ENCODE data around the gene CRX. TPM values are rescaled to one million over a fixed set of nuclear protein-coding genes. Genes with fewer than 3 reads are reported as not detected.

CRX gene
- total RNA-seq, 2 donors from 2014 or later, result 0.44 to 0.66 TPM

DNA sequence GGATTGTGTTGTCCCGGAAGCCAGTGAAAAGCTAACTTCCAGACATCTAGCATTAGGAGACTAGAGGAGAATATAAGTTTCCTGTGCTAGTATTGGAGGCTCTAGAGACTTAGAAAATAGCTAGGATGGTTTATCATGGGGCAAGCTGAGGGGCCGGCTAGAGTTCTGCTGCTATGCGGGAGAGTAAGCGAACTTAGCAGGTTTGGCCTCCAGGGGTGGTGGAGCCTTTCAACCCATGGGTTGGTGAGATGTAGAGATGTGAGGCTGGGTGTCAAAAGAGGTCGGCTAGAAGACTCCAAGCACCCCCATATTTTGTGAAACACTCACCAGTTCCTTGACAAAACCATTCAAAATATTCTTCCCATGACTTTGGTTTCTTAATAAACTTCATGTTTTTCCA, 60.0 kb downstream of the CRX start:
- Mint-ChIP-seq H3K27me3 (ENCODE audit: insufficient read depth) (no peaks in the 10 kb centered on the region), H3K27ac (no peak overlapping the region), H3K4me3 (no peak overlapping the region), H3K9me3 (peaks cover 5% of the 10 kb centered on the region), H3K4me1 (peaks cover 16% of the 10 kb centered on the region), H3K36me3 (ENCODE audit: low read depth) (no peaks in the 10 kb centered on the region)
- TF ChIP-seq, protein P1, sequence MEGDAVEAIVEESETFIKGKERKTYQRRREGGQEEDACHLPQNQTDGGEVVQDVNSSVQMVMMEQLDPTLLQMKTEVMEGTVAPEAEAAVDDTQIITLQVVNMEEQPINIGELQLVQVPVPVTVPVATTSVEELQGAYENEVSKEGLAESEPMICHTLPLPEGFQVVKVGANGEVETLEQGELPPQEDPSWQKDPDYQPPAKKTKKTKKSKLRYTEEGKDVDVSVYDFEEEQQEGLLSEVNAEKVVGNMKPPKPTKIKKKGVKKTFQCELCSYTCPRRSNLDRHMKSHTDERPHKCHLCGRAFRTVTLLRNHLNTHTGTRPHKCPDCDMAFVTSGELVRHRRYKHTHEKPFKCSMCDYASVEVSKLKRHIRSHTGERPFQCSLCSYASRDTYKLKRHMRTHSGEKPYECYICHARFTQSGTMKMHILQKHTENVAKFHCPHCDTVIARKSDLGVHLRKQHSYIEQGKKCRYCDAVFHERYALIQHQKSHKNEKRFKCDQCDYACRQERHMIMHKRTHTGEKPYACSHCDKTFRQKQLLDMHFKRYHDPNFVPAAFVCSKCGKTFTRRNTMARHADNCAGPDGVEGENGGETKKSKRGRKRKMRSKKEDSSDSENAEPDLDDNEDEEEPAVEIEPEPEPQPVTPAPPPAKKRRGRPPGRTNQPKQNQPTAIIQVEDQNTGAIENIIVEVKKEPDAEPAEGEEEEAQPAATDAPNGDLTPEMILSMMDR (conservative IDR thresholded peaks at IDR 0.05), result peak; percentile 53
- peak; percentile 59 for DNase-seq
- 76 to 100% methylated on average over 1 to 4 of the region's 5 CpGs for WGBS, 2 experiments (ENCODE audit: insufficient coverage in 1 of 2, insufficient read length in 1 of 2)
- no peaks in the 10 kb centered on the region for H3K9me3 ChIP-seq (ENCODE audit: control insufficient read depth, low read length)
- no peaks in the 10 kb centered on the region for H3K27me3 ChIP-seq (ENCODE audit: control insufficient read depth, insufficient read depth, low read length, poor library complexity, severe bottlenecking)
- H3K27ac ChIP-seq (ENCODE audit: low read depth, low read length), result no peak overlapping the region
- H3K4me1 ChIP-seq (ENCODE audit: control insufficient read depth, insufficient read depth, low read length), result no peaks in the 10 kb centered on the region
- H3K36me3 ChIP-seq (ENCODE audit: control insufficient read depth, insufficient read depth, low read length), result no peaks in the 10 kb centered on the region
- H3K4me3 ChIP-seq (ENCODE audit: low read length), result no peak overlapping the region
- no peak overlapping the region for H3K9ac ChIP-seq (ENCODE audit: extremely low read depth, low read length, poor library complexity, severe bottlenecking)

DNA sequence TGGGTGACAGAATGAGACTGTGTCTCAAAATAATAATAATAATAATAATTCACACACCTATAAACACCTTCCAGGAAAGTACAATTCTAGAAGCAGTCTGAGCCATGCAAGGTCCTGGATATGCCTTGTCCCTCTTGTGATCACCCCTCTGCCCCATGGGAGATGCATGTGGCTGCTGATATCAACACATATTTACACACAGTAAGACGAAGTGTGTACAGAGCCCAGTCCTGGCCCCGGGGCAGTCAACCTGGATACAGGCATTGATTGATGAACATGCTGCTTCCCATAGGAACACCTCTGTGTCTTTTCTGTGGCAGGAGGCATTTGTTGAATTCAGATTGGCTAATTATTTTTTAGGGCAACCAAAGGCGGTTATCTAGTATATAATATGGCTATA, 61.2 kb downstream of the CRX start:
- 80 to 94% methylated on average over 2 to 3 of the region's 3 CpGs for WGBS, 2 experiments (ENCODE audit: insufficient coverage in 1 of 2, insufficient read length in 1 of 2)
- H3K4me3 Mint-ChIP-seq, result no peak overlapping the region
- peaks cover 5% of the 10 kb centered on the region for H3K9me3 Mint-ChIP-seq
- H3K4me1 Mint-ChIP-seq, result peaks cover 18% of the 10 kb centered on the region
- H3K36me3 ChIP-seq (ENCODE audit: control insufficient read depth, insufficient read depth, low read length), result no peaks in the 10 kb centered on the region
- no peak overlapping the region for H3K4me3 ChIP-seq (ENCODE audit: low read length)
- TF ChIP-seq, protein P1 (conservative IDR thresholded peaks at IDR 0.05), result no peak
- no peak overlapping the region for H3K27ac ChIP-seq (ENCODE audit: low read depth, low read length)
- H3K9me3 ChIP-seq (ENCODE audit: control insufficient read depth, low read length), result no peaks in the 10 kb centered on the region
- no peak overlapping the region for H3K9ac ChIP-seq (ENCODE audit: extremely low read depth, low read length, poor library complexity, severe bottlenecking)
- DNase-seq, result no peak
- H3K27me3 ChIP-seq (ENCODE audit: control insufficient read depth, insufficient read depth, low read length, poor library complexity, severe bottlenecking), result no peaks in the 10 kb centered on the region
- no peaks in the 10 kb centered on the region for H3K4me1 ChIP-seq (ENCODE audit: control insufficient read depth, insufficient read depth, low read length)
- no peaks in the 10 kb centered on the region for H3K36me3 Mint-ChIP-seq (ENCODE audit: low read depth)
- H3K27ac Mint-ChIP-seq, result no peak overlapping the region
- H3K27me3 Mint-ChIP-seq (ENCODE audit: insufficient read depth), result no peaks in the 10 kb centered on the region

DNA sequence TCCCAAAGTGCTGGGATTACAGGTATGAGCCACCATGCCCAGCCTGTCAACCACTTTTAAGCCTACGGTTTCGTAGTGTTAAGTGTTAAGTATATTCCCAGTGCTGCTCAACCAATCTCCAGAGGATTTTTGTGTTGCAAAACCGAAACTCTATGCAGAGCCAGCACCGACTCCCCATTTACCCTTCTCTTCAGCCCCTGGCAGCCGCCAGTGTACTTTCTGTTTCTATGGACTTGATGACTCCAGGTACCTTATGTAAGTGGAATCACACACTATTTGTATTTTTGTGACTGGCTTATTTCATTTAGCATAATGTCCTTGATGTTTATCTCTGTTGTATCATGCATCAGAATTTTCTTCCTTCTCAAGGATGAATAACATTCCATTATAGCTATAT, 63.3 kb downstream of the CRX start:
- no peaks in the 10 kb centered on the region for H3K4me1 ChIP-seq (ENCODE audit: control insufficient read depth, insufficient read depth, low read length)
- H3K4me3 ChIP-seq (ENCODE audit: low read length), result no peak overlapping the region
- no peak overlapping the region for H3K4me3 Mint-ChIP-seq
- H3K27ac ChIP-seq (ENCODE audit: low read depth, low read length), result no peak overlapping the region
- no peaks in the 10 kb centered on the region for H3K27me3 ChIP-seq (ENCODE audit: control insufficient read depth, insufficient read depth, low read length, poor library complexity, severe bottlenecking)
- TF ChIP-seq, protein P1 (conservative IDR thresholded peaks at IDR 0.05), result no peak
- H3K9me3 ChIP-seq (ENCODE audit: control insufficient read depth, low read length), result no peaks in the 10 kb centered on the region
- no peaks in the 10 kb centered on the region for H3K27me3 Mint-ChIP-seq (ENCODE audit: insufficient read depth)
- peaks cover 18% of the 10 kb centered on the region for H3K4me1 Mint-ChIP-seq
- peaks cover 2% of the 10 kb centered on the region for H3K9me3 Mint-ChIP-seq
- DNase-seq, result no peak
- H3K27ac Mint-ChIP-seq, result no peak overlapping the region
- no peak overlapping the region for H3K9ac ChIP-seq (ENCODE audit: extremely low read depth, low read length, poor library complexity, severe bottlenecking)
- 91 to 100% methylated on average over 3 to 5 of the region's 5 CpGs for WGBS, 2 experiments (ENCODE audit: insufficient coverage in 1 of 2, insufficient read length in 1 of 2)
- no peaks in the 10 kb centered on the region for H3K36me3 ChIP-seq (ENCODE audit: control insufficient read depth, insufficient read depth, low read length)
- H3K36me3 Mint-ChIP-seq (ENCODE audit: low read depth), result no peaks in the 10 kb centered on the region
